ENCODE data around the gene CAMSAP2.

GRCh38 chr1:200831091-200831490 lies 92.4 kb downstream of the CAMSAP2 start:
- TF ChIP-seq SP1 (CRISPR knock-in tag; conservative IDR thresholded peaks at IDR 0.05) = no peak
- no peak for TF ChIP-seq CTCF (IDR thresholded peaks at IDR 0.05)
